BLaER1 (cell line): ENCODE results near the gene RSPH10B.
"Not testable (repeated sequence)": the region's sequence is repeated elsewhere in the genome, so short reads cannot be mapped to it uniquely, and the experiment has no call there.

ENCODE experiments used
- H3K27ac ChIP-seq: shearing (Covaris generic); formaldehyde crosslinking; 2 replicates; pipeline ENCODE4 v1.8.1; 2022
- H3K27me3 ChIP-seq: shearing (Covaris generic); formaldehyde crosslinking; 2 replicates; pipeline ENCODE4 v1.8.1; 2022
- H3K36me3 ChIP-seq: shearing (Covaris generic); formaldehyde crosslinking; 2 replicates; pipeline ENCODE4 v1.8.1; 2022
- H3K4me1 ChIP-seq: shearing (Covaris generic); formaldehyde crosslinking; 2 replicates; pipeline ENCODE4 v1.8.1; 2022
- H3K4me2 ChIP-seq: shearing (Covaris generic); formaldehyde crosslinking; 2 replicates; pipeline ENCODE4 v1.8.1; 2022
- H3K4me3 ChIP-seq: shearing (Covaris generic); formaldehyde crosslinking; 2 replicates; pipeline ENCODE4 v1.8.1; 2022
- H3K9ac ChIP-seq: shearing (Covaris generic); formaldehyde crosslinking; 2 replicates; pipeline ENCODE4 v1.8.1; 2022
- H3K9me3 ChIP-seq: shearing (Covaris generic); formaldehyde crosslinking; 2 replicates; pipeline ENCODE4 v1.8.1; 2022
- H4K20me1 ChIP-seq: shearing (Covaris generic); formaldehyde crosslinking; 2 replicates; pipeline ENCODE4 v1.8.1; 2022
- Cebpa-rat ChIP-seq: shearing (Covaris generic); IDR thresholded peaks from 2 replicates; pipeline ENCODE4 v1.8.1; 2022

The RSPH10B gene

GRCh38 chr7:5916529-5916928 is 54.0 kb downstream of the RSPH10B start:
- peaks cover 12% of the 10 kb centered on the region for H3K36me3 ChIP-seq
- H3K27me3 ChIP-seq, H3K4me2 ChIP-seq, H3K9me3 ChIP-seq, H3K27ac ChIP-seq, H3K4me3 ChIP-seq, H3K4me1 ChIP-seq, H4K20me1 ChIP-seq, H3K9ac ChIP-seq: not testable (repeated sequence)

DNA sequence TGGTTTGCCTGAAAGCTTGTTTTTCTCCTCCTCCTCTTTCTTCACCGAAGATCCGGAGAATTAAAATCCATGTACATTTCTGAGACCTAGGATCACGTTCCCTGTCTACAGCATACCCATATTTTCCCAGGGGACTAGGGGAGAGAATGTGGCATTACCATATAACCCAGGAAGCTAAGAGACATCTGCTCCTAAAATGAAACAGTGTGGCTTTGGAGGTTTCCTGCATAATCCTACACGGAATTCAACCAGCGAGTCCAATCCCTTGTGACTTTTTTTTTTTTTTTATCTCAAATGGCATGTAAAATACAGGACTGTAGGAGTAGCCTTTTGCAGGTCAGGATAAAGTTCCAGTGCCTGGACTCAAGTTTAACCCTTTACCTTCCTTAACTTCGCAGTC is 61.7 kb downstream of the RSPH10B start:
- H3K36me3 ChIP-seq: peaks cover 47% of the 10 kb centered on the region
- not testable (repeated sequence) for H3K9me3 ChIP-seq, H3K4me1 ChIP-seq, H3K9ac ChIP-seq, H3K27ac ChIP-seq, H3K4me3 ChIP-seq, H4K20me1 ChIP-seq, H3K27me3 ChIP-seq, H3K4me2 ChIP-seq

GRCh38 chr7:5904726-5905125 is 65.8 kb downstream of the RSPH10B start:
- H3K4me3 ChIP-seq, H4K20me1 ChIP-seq, H3K9me3 ChIP-seq, H3K4me1 ChIP-seq, H3K4me2 ChIP-seq, H3K27me3 ChIP-seq, H3K27ac ChIP-seq, H3K9ac ChIP-seq: not testable (repeated sequence)
- H3K36me3 ChIP-seq: peaks cover 36% of the 10 kb centered on the region

- not testable (repeated sequence) for H3K9me3 ChIP-seq, H3K27me3 ChIP-seq, H3K9ac ChIP-seq, H3K27ac ChIP-seq, H3K4me1 ChIP-seq, H4K20me1 ChIP-seq, H3K4me2 ChIP-seq, H3K4me3 ChIP-seq
- H3K36me3 ChIP-seq: peaks cover 33% of the 10 kb centered on the region
Observed at GRCh38 chr7:5903002-5903401, 67.5 kb downstream of the RSPH10B start.

DNA sequence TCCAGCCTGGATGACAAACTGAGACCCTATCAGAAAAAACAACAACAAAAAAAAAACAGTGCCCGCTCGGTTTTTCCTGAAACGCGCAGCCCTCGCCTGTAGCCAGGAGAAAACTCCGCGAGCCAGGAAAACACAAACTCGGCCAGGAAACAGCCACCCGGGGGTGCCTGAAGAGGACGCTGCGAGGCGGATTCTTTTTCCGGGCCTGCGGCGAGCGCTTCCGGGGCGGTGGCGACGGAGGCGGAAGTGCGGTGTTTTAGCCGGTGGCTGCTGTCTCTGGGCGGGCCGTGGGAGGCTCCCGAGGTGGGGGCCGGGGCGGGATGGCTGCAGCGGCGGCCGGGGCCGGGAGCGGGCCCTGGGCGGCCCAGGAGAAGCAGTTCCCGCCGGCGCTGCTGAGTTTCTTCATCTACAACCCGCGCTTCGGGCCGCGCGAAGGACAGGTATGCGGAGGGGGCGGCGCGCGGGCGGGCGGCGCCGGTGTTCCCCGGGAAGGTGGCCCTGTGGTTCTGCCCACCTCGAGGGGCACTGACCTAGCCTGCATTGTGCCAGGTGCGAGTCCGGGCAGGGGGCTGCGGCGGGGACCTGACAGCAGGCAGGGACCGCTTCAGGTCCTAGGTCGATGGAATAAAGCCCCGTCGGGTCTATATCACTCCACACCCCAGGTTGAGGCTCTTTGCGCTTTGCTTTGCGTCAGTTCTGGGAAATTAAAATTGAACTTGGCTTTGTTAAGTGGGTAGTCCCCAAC is 71.8 kb downstream of the RSPH10B start, which contains the start of gene CCZ1:
Gene CCZ1 (plus strand): TSS at position 254 of the 745 bp plus-strand sequence. CDS start 67 bp downstream, at position 321.
- H3K27ac ChIP-seq, H3K4me1 ChIP-seq, H3K9me3 ChIP-seq, H4K20me1 ChIP-seq, H3K27me3 ChIP-seq: not testable (repeated sequence)
- peak within 1 kb of the TSS; percentile 52 for H3K4me2 ChIP-seq
- H3K9ac ChIP-seq: 0 out of 2 replicates have a peak within 1 kb of the TSS, but pooled peaks have one; percentile 60
- H3K36me3 ChIP-seq: 0 out of 2 replicates have a peak, but pooled peaks cover 11% of the 10 kb centered on the region
- H3K4me3 ChIP-seq: peak within 1 kb of the TSS; percentile 61

- H3K36me3 ChIP-seq, H3K4me2 ChIP-seq, H3K4me1 ChIP-seq, H3K27ac ChIP-seq, H4K20me1 ChIP-seq, H3K27me3 ChIP-seq, H3K9ac ChIP-seq, H3K4me3 ChIP-seq, H3K9me3 ChIP-seq: not testable (repeated sequence)
Observed at GRCh38 chr7:5897369-5897919, 73.0 kb downstream of the RSPH10B start.

GRCh38 chr7:5892498-5892897 is 78.0 kb downstream of the RSPH10B start:
- Histone ChIP-seq H3K4me1 (no peaks in the 10 kb centered on the region), H3K4me3 (no peak overlapping the region), H3K4me2 (no peak overlapping the region), H3K27ac (no peak overlapping the region), H3K9ac (no peak overlapping the region), H3K36me3 (no peaks in the 10 kb centered on the region), H3K27me3 (no peaks in the 10 kb centered on the region), H3K9me3 (no peaks in the 10 kb centered on the region), H4K20me1 (no peaks in the 10 kb centered on the region)
- no peak for TF ChIP-seq Cebpa-rat

DNA sequence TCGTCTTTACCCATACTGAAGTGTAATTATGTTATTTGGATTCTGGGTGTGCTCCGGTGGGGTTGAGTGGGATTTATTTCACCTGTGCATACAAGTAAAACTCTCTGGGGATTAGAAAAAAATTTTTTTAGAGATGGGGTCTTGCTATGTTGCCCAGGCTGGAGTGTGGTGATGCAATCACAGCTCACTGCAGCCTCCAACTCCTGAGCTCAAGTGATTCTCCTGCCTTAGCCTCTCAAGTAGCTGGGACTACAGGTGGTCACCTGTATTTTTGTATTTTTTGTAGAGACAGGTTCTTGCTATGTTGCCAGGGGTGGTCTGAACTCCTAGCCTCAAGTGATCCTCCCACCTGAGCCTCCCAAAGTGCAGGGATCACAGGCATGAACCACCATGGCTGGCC is 80.2 kb downstream of the RSPH10B start:
- H4K20me1 ChIP-seq, H3K27ac ChIP-seq, H3K9ac ChIP-seq, H3K4me3 ChIP-seq, H3K4me1 ChIP-seq, H3K4me2 ChIP-seq, H3K36me3 ChIP-seq, H3K27me3 ChIP-seq, H3K9me3 ChIP-seq: not testable (repeated sequence)

GRCh38 chr7:5888021-5888420 is 82.5 kb downstream of the RSPH10B start:
- H3K4me1 ChIP-seq, H3K27ac ChIP-seq, H3K9ac ChIP-seq: not testable (repeated sequence)

GRCh38 chr7:5884431-5884830 is 86.1 kb downstream of the RSPH10B start:
- H4K20me1 ChIP-seq, H3K27me3 ChIP-seq, H3K36me3 ChIP-seq, H3K9ac ChIP-seq, H3K4me2 ChIP-seq, H3K4me3 ChIP-seq, H3K27ac ChIP-seq, H3K9me3 ChIP-seq, H3K4me1 ChIP-seq: not testable (repeated sequence)

More at GRCh38 chr7:5888021-5888420, 82.5 kb downstream of the RSPH10B start:
- H4K20me1 ChIP-seq, H3K4me3 ChIP-seq, H3K36me3 ChIP-seq, H3K4me2 ChIP-seq, H3K27me3 ChIP-seq, H3K9me3 ChIP-seq: not testable (repeated sequence)

GRCh38 chr7:5880106-5880505 is 90.4 kb downstream of the RSPH10B start:
- not testable (repeated sequence) for H3K36me3 ChIP-seq, H3K9ac ChIP-seq, H3K27me3 ChIP-seq, H3K4me3 ChIP-seq, H3K27ac ChIP-seq, H3K4me2 ChIP-seq, H3K9me3 ChIP-seq, H3K4me1 ChIP-seq, H4K20me1 ChIP-seq

DNA sequence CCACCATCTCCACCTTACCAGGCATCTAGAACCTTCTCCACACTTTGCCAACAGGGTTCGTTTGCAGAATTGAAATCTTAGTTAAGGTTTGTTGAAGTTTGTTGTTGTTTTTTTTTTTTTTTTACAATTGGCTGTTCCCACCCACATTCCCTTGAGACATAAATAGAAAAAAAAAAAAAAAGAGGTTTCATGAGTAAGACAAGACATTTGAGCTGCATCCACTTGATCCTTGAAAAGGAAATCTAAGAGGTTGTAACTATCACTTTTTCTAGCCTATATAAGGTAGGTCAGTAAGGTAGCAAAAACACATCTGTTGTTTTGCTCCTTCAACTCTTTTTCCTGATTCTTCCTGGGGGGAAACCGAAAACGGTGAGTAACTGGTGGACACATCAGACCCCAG is 90.9 kb downstream of the RSPH10B start:
- not testable (repeated sequence) for H3K27me3 ChIP-seq, H3K4me3 ChIP-seq, H3K27ac ChIP-seq, H3K4me1 ChIP-seq, H3K9me3 ChIP-seq, H4K20me1 ChIP-seq, H3K9ac ChIP-seq, H3K36me3 ChIP-seq, H3K4me2 ChIP-seq
